HG03060 (cell line): Measurements from ENCODE around the gene MAL.

Source experiments
- ATAC-seq: cut with Tn5 transposase; IDR thresholded peaks from one replicate; pipeline ENCODE4 v1.9.1; 2021; ENCODE audit warnings: low read depth, moderate number of reproducible peaks; ENCODE audit not compliant: unreplicated experiment

The MAL gene

DNA sequence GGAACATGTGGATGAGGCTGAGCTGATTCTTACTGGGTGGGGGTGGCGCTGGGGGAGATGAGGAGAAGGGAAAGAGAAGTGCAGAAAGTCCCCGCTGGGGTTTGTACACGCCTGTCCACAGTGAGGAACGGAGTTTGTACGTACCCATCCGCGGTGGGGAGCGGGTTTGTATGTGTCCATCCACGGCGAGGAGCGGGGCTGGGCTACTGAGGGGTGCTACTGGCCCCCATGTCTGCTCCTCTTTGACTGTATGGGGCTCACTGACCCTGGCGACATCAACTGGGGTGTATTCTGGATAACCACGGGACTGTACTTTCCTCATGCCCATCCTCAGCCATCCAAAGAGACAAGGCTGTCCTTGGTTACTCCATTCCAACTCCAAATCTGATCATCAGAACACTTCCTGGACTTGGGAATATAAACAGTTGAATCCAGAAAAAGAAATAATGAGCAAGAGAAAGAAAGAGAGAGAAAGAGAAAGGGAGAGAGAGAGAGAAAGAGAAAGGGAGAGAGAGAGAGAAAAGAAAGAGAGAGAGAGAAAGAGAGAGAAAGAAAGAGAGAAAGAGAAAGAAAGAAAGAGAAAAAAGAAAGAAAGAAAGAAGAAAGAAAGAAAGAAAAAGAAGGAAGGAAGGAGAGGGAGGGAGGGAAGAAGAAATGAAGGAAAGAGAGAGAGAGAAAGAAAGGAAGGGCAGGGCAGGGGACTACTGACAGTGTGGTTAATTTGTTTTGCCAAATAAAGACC, 21.0 kb downstream of the MAL start:
- ATAC-seq = no peak

GRCh38 chr2:95047629-95048510, 22.4 kb downstream of the MAL start:
- ATAC-seq = no peak

DNA sequence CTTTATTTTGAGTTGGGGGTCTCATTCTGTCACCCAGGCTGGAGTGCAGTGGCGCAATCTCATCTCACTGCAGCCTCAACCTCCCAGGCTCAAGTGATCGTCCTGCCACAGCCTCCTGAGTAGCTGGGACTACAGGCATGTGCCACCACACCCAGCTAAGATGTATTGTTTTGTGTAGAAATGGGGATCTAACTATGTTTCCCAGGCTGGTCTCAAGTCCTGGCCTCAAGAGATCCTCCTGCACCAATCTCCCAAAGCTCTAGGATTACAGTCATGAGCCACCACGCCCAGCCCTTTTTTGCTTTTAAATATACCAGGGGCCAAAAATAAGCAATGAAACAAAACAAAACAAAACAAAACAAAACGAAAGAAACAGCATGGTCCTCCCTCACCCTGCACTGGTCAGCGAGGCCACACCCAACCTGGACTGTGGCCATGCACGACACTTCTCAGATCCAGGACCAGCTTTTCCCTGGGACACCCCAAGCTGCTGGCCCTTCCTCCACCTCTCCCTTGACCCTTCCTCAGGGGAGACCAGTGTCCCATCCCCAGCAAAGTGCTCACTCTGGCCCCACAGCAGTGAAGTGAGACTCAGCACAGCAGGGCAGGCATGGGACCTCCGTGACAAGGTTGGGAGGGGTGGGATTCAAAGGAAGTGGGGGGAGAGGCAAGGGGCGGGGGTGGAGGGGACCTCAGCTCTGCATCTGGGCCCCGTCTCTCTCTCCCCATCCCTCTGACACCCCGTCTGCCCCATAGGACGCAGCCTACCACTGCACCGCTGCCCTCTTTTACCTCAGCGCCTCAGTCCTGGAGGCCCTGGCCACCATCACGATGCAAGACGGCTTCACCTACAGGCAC, 23.5 kb downstream of the MAL start:
- ATAC-seq = no peak

- ATAC-seq = no peak
Measured at GRCh38 chr2:95049683-95049955, 24.1 kb downstream of the MAL start.

- ATAC-seq = no peak
Measured at GRCh38 chr2:95049961-95050360, 24.5 kb downstream of the MAL start.

DNA sequence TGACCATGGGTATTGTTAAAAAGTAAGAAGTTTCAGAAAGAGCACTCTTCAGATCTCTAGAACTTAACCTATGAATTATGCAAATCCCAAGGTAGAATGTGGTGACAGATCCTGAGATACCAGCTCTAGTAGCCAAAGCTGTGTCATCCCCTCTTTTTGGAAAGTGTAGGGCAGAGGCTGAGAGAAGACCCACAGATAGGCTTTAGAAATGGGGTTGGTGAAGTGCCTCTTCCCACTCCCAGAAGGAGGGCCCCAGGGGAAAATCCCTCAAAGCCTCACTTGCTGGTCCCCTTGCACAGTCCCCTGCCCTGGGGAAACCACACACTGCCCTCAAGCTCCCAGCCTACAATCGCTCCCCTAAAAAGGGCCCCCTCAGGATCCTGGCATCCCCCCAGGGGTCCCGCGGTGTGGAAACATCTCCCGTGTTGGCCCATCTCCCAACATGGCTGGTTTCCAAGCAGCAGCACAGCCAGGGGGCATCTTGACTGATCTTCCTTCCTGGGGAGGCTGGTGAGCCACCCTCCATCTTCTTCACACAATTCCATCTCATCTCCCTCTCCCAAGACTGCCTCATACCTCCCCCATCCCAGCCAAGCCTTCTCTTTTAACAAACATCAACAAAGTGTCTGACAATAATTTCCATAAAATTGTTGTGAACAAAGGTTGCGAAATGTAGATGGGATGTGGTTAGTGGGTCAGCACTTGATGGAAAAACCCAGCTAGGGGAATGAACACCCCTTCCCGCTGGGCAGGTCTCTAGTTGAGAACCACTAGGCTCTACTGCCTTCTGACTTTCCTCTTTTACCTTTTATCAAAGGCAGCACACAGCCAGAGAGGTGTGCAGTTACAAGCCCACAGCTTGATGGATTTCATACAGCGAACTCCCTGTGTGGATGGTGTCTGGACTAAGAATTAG, 25.1 kb downstream of the MAL start:
- ATAC-seq = no peak

DNA sequence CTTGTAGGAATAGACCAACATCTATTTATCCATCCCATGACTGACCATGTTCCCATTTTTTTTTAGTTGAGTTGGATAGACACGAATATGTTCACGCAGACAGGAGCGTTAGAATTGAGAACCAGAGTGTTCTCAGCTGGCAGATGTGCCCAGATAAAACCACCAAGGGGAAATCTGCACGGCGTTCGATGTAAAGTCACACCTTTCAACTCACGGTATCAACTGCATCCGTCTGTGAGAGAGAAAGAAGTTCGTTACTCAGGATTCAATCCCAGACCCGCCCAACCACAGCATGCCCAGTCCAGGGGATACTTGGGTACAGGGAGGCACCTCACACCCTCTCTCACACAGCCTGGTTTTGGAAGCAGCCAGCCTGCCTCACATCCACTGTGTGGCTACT, 26.1 kb downstream of the MAL start:
- no peak for ATAC-seq

- no peak for ATAC-seq
Measured at GRCh38 chr2:95052307-95052706, 26.8 kb downstream of the MAL start.

- no peak for ATAC-seq
Measured at GRCh38 chr2:95052804-95053479, 27.4 kb downstream of the MAL start.

DNA sequence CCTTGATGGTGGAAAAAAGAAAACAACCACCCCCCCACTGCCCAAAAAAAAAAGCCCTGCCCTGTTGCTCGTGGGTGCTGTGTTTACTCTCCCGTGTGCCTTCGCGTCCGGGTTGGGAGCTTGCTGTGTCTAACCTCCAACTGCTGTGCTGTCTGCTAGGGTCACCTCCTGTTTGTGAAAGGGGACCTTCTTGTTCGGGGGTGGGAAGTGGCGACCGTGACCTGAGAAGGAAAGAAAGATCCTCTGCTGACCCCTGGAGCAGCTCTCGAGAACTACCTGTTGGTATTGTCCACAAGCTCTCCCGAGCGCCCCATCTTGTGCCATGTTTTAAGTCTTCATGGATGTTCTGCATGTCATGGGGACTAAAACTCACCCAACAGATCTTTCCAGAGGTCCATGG, 28.0 kb downstream of the MAL start:
- no peak for ATAC-seq

- no peak for ATAC-seq
Measured at GRCh38 chr2:95054016-95054415, 28.5 kb downstream of the MAL start.

DNA sequence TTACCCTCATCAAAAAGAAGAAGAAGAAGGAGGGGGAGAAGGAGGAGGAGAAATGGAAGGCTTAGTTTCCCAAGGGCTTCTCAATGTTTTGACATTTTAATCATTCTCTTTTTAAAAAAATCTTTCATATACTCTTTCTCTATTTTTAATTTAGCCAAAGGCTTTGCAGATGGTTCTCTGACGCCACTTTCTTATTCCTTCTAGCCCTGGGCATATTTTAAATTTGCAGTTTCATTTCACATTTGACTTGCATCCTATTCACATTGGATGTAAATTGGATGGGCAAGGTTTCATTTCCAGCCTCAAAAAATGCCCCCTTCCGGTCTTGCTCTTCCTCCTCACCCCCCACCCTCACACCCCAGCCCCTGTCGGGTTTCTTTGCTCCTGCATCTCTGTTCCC, 29.8 kb downstream of the MAL start:
- ATAC-seq = no peak

DNA sequence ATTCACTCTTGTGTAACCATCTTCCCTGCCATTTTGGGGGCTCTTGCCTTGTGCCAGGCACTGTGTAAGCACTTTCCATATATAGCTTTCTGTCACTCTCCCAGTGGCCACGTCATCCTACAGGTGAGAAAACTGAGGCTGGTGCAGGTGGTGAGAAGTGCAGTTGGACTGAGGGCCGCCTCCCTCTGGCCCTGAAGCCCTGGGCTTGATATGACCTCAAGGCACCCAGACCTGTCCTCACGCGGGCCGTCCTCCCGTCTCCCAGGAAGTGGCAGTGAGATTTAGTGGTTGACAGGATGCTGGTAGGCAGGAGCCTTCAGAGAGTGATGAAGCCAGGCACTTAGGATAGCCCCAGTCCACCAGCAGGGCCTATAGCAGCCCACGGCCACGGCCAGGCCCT, 30.5 kb downstream of the MAL start:
- no peak for ATAC-seq

DNA sequence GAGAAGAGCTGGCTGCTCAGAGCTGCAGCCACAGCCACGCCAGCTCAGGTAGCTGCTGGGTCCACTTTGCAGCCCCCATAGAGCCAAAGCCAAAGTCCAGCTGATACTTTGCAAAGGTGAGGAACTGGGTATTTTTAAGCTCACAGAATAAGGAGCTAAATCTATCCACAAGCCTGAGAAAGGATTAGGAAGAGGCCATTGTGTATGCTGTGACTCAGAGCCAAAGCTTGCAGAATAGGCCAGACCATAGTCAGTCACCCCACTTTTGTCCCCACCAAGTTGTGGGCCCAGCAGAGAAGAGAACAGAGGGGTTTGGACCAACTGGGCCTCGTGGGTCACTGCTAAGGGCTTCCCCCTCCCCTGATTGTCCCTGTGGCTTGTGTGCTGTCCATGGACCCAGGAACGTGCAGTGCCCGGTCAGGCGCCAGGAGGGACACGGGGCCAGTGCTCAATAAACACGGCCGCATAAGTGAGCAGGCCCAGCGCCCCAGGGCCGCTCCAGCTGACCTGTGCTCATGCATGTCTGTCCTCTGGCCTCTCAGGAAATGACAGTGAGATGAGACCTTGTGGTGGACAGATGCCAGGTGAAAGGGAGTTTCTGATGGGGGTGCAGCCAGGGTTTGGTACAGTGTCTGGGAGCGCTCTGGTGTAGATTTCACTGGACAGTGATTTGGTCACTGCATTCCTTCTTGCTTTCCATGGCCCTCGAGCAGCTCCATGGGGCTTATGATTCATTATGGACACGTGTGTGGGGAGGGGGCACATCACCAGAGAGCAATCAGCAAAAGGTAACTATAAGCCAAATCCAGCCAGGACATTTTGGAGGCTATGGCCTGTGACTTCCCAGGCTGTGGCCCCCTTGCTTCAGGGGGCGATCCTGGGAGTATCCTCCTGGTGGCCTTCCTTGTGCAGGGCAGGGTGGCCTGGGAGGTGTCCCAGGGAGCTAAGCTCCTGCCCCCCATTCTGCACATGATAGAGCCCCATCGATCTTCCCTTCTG, 31.3 kb downstream of the MAL start:
- ATAC-seq = no peak

GRCh38 chr2:95057535-95058370, 32.2 kb downstream of the MAL start:
- no peak for ATAC-seq

GRCh38 chr2:95058466-95058988, 33.0 kb downstream of the MAL start:
- no peak for ATAC-seq

DNA sequence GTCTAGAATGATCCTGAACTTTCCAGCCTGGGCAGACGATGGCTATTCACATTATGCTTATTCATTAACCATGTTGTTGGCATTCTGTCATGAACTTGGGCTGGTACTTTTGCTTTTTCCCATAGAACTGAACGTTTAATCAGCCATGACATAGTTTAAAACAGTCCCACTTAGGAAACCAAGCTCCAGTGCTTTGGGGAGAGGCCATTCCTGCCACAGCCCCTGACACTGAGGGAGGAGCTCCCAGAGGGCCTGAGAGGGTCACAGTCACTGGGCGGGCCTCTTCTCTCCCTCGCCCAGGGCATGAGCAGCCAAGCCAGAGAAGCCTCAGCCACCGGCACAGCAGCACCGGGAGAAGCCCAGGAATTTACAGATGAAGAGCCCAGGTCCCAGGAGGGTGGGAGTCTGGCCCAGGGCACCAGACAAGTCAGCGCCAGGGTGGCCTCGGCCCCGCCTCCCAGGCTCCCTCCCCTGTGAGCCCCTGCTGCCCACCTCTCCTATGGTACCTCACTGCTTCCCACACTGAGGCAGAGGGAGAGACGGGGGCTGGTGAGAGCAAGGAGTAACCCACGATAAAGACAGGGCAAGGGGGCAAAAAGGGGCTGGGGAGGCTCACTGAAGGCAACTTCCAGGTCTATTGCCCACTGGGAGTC, 33.6 kb downstream of the MAL start:
- no peak for ATAC-seq
